Right lobe of liver (tissue), 6 donors: ENCODE measurements around the gene CER1. TPM values are rescaled to one million over a fixed set of nuclear protein-coding genes. Genes with fewer than 3 reads are reported as not detected.
"Not testable (repeated sequence)": the region's sequence is repeated elsewhere in the genome, so short reads cannot be mapped to it uniquely, and the experiment has no call there.

ENCODE experiments used
- ATAC-seq, 4 donors: fragments of 200-7000 bp; cut with Tn5 transposase; one replicate each; pipeline ENCODE4 v1.9.1; 2020; ENCODE audit warnings: mild to moderate bottlenecking in 4 of 4, moderate library complexity in 4 of 4
- DNase-seq, 3 donors: peaks; one replicate each; pipeline ENCODE4 v3.0.0-alpha.2; 2020
- H3K27ac ChIP-seq, 3 donors: fragments of 200-600 bp; one replicate each; pipeline ENCODE4 v1.8.0; 2022
- H3K27me3 ChIP-seq, 2 donors: fragments of 200-600 bp; one replicate each; pipeline ENCODE4 v1.8.0; 2022
- H3K36me3 ChIP-seq, 4 donors: fragments of 200-600 bp; sonication (generic) in 1 of 4; one replicate each; pipeline versions ENCODE4 v1.5.1 to v1.8.0; 2017 to 2022; ENCODE audit warnings: control low read depth in 1 of 4
- H3K4me1 ChIP-seq, 4 donors: fragments of 200-600 bp; sonication (generic) in 1 of 4; one replicate each; pipeline versions ENCODE4 v1.5.1 to v1.8.0; 2017 to 2022; ENCODE audit warnings: control low read depth in 1 of 4
- H3K4me3 ChIP-seq, 3 donors: fragments of 200-600 bp; one replicate each; pipeline ENCODE4 v1.8.0; 2022
- H3K9me3 ChIP-seq, 4 donors: fragments of 200-600 bp; sonication (generic) in 1 of 4; one replicate each; pipeline versions ENCODE4 v1.5.1 to v1.8.0; 2017 to 2022; ENCODE audit warnings: control low read depth in 1 of 4
- CTCF ChIP-seq, 4 donors: fragments of 200-600 bp in 3 of 4; fragments of 450-650 bp in 1 of 4; IDR thresholded peaks; one replicate each; pipeline versions ENCODE4 v1.5.1 to v1.8.0; 2016 to 2022; ENCODE audit warnings: antibody characterized with exemption in 4 of 4, mild to moderate bottlenecking in 2 of 4
- POLR2A ChIP-seq: fragments of 450-650 bp; IDR thresholded peaks from one replicate; pipeline ENCODE4 v1.6.1; 2017; ENCODE audit warnings: antibody characterized with exemption, mild to moderate bottlenecking
- WGBS: methylation state at CpG from one replicate; pipeline ENCODE4 v1.1.6; 2018; ENCODE audit warnings: low coverage, low lambda C conversion rate; ENCODE audit not compliant: insufficient coverage; ENCODE audit errors: missing lambda C conversion rate; 5-methylcytosine and 5-hydroxymethylcytosine counted together
- intact Hi-C, 2 donors: fragments of 100-400 bp; cut with DNase I; formaldehyde crosslinking; loops; one replicate each; pipeline versions ENCODE4 v1.11.2 to v1.14.1; 2022
- total RNA-seq, 6 experiments: library from RNA; depleted of rRNA in 2 of 6; stranded (reverse); fragments of >200 nt in 2 of 6; fragmentation: NEBNext Ultra II Directional in 3 of 6; extraction: Animal tissue kit (Norgen Biotek cat#: 25700) in 3 of 6; gene quantifications; one replicate each; pipeline versions ENCODE4 v1.1.0 to v1.2.4, GENCODE V29; 2016 to 2023
- donor health status: DM: no; HTN: yes; CAD: no.
- donor health status: DM: no; HTN: no; CAD: no.
- donor health status: DM: no; HTN: no; CAD: no.
- donor health status: DM: no; HTN: yes; CAD: no.
- donor health status: DM: no; HTN: yes; CAD: no.

CER1 gene
- total RNA-seq, 6 experiments from 2014 or later = not detected

DNA sequence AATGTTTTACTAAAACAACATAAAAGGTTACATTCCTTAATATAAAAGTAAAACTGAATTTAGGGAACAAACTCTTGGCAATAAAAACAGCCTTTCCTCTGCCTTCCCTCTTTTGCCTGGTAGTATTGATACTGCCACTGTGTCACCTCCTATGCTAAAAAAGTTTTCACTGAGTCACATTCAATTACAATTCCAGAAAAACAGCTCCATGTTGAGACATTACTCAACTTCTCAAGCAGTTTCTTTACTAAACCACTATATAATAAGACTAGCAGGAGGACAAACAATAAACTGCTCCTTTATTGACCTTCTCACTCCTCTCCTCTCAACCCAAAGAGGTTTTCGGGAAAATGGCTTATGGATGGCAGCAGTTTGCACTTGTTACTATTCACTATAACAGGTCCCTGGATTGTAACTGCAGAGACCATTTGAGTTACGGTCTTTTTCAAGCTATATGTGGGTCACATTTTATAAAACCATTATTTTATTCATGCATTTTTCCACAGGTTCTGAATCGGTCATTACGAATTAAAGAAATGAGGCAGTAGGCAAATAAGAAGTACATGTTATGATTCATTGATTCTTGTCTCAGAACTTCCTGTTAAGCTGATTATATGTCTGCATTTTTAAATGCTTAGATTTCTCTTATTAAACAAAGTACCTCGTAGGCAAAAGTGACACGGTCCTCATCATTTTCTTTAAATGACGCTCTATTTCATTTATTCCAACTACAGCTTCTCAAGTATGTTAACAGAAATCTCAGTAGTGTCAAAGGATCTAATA lies 31.4 kb downstream of the CER1 start:
- Histone ChIP-seq H3K27me3 (no peaks in the 10 kb centered on the region), H3K9me3 (no peaks in the 10 kb centered on the region), H3K36me3 (peaks cover 0 to 9% (median 0%) of the 10 kb centered on the region in 4 donors), H3K4me1 (peaks cover 0 to 7% (median 0%) of the 10 kb centered on the region in 4 donors), H3K4me3 (no peak overlapping the region), H3K27ac (no peak overlapping the region)
- intact Hi-C loops = no loop called here
- WGBS = 83% methylated on average over 7 of the region's 7 CpGs
- DNase-seq = no peak
- TF ChIP-seq CTCF (IDR thresholded peaks at IDR 0.05) = no peak
- ATAC-seq = no peak

- intact Hi-C loops = no loop called here
- no peaks in the 10 kb centered on the region for H3K27me3 ChIP-seq
- DNase-seq = no peak
- H3K4me1 ChIP-seq = peaks cover 0 to 3% (median 0%) of the 10 kb centered on the region in 4 donors
- TF ChIP-seq POLR2A (no peak), CTCF (IDR thresholded peaks at IDR 0.05) (no peak)
- 82% methylated on average over 6 of the region's 12 CpGs for WGBS
- no peak overlapping the region for H3K27ac ChIP-seq
- ATAC-seq = no peak
- no peaks in the 10 kb centered on the region for H3K9me3 ChIP-seq
- H3K4me3 ChIP-seq = no peak overlapping the region
- H3K36me3 ChIP-seq = peaks cover 0 to 9% (median 0%) of the 10 kb centered on the region in 4 donors
These were observed 35.4 kb downstream of the CER1 start for GRCh38 chr9:14687042-14687719.

- H3K4me1 ChIP-seq = no peaks in the 10 kb centered on the region
- peaks cover 0 to 9% (median 0%) of the 10 kb centered on the region in 4 donors for H3K36me3 ChIP-seq
- no peak overlapping the region for H3K4me3 ChIP-seq
- intact Hi-C loops = no loop called here
- TF ChIP-seq CTCF (IDR thresholded peaks at IDR 0.05) = no peak
- no peak for TF ChIP-seq POLR2A
- H3K27ac ChIP-seq = no peak overlapping the region
- no peaks in the 10 kb centered on the region for H3K9me3 ChIP-seq
- ATAC-seq = no peak
- no peaks in the 10 kb centered on the region for H3K27me3 ChIP-seq
- no peak for DNase-seq
These were observed 36.4 kb downstream of the CER1 start for GRCh38 chr9:14686168-14686567.

GRCh38 chr9:14682616-14683015 lies 39.9 kb downstream of the CER1 start:
- H3K27me3 ChIP-seq, ATAC-seq, intact Hi-C loops, H3K27ac ChIP-seq, H3K4me3 ChIP-seq, H3K4me1 ChIP-seq, H3K9me3 ChIP-seq, H3K36me3 ChIP-seq, DNase-seq: not testable (repeated sequence)
- 76% methylated on average over 4 of the region's 4 CpGs for WGBS

- no peaks in the 10 kb centered on the region for H3K9me3 ChIP-seq
- no peak for DNase-seq
- intact Hi-C loops = no loop called here
- no peaks in the 10 kb centered on the region for H3K27me3 ChIP-seq
- H3K4me3 ChIP-seq = no peak overlapping the region
- no peaks in the 10 kb centered on the region for H3K36me3 ChIP-seq
- WGBS = 76% methylated on average over 2 of the region's 3 CpGs
- ATAC-seq = no peak
- no peaks in the 10 kb centered on the region for H3K4me1 ChIP-seq
- TF ChIP-seq CTCF (IDR thresholded peaks at IDR 0.05) (no peak), POLR2A (no peak)
- no peak overlapping the region for H3K27ac ChIP-seq
These were observed 43.8 kb downstream of the CER1 start for GRCh38 chr9:14678776-14679175.
